ENCODE measurements around the gene MRPL12.

MRPL12 gene

DNA sequence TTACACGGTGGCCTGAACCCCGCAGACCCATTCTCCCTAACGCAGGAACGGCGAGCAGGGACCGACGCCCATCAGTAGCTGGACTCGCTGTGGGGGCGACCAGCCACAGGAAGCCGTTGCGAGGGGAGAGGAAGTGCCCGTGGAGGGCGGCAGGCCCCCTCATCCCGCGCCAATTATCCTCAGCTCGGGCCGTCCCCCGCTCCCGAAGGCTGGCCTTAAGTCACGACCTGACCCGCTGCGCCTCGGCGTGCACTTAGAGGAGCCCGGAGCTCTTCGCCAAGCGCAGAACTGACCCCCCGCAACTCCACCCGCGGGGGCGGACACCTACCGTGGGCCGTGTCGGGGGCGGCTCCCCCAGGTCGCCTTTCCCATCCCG is 20.0 kb upstream of the MRPL12 start:
- no peak for DNase-seq

DNA sequence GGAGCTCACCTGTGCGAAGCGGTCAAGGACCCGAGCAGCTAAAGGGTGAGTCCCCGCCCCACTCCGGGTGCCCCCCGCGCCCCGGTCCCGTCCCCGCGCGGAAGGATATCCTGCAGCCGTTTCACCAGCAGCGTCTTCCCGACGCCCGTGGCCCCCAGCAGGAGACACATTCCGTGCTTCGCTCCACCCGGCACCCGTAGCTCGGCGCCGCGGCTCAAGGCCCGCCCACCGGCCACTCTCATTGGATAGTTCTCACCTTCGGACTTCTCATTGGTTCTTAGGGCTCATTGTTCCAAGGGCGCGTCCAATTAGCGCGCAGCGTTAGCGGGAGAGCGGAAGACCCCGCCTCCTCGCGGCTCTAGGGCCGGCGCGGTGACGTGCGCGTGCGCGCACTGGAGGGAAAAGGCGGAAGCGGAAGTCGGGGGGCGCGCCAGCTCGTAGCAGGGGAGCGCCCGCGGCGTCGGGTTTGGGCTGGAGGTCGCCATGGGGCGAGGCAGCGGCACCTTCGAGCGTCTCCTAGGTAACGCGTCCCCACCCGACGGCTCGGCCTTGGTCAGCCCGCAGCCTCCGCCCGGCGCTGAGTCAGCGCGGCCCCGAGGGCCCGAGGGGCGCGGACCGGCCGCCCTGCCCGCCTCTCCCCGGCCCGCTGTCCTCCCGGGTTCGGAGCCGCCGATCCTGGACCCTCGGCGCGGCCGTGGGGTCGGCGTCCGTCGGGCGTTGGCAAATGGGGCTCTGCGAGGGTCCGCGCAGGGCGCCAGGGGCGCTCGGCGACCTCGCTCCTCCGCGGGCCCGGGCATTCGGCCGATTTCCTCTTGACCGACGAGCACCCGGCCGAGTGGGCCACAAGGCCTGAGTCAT is 19.4 kb upstream of the MRPL12 start, which contains the start of the genes ARL16 and HGS:
Gene ARL16 (minus strand): TSS at position 214 of the 858 bp plus-strand sequence. CDS start 44 bp downstream, at position 170.
Gene HGS (plus strand): TSS at position 428 of the 858 bp plus-strand sequence. CDS start 56 bp downstream, at position 484.
- DNase-seq = peak; percentile 99

DNA sequence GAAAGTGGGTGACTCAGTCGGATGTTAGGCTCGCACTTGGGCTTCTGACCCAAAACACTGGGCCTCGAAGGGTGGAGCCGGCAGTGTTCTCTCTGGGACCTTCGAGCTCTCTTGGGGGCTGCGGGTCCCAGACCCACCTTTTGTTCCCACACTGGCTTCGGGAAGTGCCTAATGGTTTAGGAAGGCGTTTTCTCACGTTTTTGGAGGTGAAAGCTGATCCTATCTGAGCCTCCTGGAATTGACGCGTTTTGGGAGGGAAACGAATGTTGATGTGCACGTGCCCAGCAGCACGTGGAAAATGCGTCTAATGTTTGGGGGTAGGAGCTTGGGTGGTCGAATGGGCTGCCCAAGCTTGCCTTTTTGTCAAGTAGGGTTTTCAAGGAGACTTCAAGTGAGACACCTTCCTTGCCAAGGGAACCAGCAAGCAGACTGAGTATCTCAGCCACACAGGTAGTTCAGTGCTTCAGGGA is 18.7 kb upstream of the MRPL12 start:
- no peak for DNase-seq

DNA sequence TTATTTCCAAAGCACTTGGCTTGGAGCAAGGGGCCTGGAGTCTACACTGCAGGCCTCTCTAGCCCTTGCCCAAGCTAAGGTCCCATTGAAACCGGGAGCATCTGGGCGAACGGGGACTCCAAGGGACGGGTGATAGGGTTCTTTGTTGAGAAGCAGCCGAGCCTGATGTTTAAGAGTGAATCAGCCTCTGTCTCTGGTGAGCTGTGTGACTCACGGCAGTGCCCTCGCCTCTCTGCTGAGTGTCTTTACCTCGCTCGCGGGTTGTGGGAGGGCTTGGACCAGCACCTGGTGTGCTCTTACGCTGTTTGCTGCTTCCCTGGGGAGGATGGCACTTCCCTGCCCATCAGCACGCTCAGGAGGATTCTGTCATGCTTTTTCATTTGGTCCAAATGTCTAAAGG is 18.1 kb upstream of the MRPL12 start:
- no peak for DNase-seq

DNA sequence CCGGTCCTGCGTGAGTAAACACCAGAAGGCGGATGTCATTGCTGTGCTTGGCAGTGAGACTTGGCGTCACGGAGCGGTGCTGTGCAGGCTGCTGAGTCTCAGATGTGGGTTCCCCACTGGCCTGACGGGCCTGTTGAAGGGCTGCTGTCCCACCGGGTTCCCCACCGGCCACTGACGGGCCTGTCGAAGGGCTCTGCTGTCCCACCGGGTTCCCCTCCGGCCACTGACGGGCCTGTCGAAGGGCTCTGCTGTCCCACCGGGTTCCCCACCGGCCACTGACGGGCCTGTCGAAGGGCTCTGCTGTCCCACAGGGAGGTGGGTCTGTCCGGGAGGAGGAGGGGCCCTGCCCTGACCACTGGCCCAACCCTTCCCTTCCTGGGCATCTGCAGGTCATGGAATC is 16.6 kb upstream of the MRPL12 start:
- DNase-seq = no peak

DNA sequence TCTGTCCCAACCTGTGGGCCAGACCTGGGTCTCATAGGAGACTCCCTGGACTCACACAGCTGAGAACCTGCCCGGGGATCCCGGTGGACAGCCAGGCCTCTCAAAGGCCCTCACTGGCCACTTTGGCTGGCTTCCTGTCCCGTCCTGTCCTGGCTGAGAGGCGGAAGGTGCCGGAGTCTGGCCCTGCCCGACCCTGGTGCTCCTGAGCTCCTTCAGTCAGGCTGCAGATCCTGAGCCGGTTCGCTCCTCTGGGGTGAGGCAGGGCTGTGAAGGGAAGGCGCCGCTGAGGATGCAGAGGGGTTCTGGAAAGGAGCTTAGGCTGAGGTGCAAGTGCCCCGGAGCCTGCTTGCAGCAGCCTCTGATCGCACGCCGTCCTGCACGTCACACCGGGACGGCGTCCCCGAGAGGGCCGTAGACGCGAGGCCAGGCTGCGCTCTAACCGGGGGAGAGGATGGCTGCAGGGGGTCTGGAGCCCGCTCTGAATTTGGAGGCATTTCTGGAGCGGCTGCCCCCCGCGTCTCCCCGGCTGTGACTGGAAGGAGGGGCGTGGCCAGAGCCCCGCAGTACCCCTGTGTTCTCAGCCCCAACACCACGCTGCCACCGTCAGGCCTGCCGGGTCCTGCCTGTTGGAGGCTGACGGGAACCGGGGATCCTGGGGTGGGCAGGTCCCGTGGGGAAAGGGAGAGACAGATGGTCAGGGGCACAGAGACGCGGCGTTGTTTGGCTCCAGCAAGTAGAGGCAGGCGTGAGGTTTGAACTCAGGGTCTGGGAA is 15.2 kb upstream of the MRPL12 start:
- no peak for DNase-seq

DNA sequence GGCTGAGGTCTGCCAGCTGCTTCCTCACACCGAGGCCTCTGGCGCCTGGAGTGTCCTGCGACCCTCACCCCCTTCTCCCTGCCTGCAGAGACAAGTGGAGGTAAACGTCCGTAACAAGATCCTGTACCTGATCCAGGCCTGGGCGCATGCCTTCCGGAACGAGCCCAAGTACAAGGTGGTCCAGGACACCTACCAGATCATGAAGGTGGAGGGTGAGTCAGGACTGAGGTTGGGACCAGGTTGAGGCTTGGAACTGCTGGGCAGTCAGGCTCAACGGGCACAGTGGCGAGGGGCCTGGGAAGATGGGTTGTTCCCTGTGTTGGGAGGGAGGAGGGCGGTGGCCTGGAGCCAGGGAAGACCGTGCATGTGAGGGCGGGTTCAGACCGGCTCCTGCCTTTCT is 14.6 kb upstream of the MRPL12 start:
- DNase-seq = no peak

DNA sequence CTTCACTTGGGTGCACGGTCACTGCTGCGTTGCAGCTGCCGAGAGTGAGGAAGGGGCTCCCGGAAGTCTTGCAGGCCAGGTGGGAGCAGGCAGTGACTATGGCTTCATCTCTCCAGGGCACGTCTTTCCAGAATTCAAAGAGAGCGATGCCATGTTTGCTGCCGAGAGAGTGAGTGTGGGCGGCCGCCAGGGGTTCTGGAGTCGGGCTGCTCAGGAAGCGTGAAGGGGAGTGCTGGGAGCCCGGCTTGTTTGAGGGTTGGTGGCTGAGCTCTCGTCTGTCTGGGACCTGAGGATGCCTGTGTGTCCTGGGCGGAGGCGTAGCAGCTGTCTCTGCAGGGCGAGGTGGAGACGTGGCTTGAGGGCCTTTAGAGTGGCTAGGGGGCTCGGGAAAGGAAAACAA is 13.1 kb upstream of the MRPL12 start:
- no peak for DNase-seq

DNA sequence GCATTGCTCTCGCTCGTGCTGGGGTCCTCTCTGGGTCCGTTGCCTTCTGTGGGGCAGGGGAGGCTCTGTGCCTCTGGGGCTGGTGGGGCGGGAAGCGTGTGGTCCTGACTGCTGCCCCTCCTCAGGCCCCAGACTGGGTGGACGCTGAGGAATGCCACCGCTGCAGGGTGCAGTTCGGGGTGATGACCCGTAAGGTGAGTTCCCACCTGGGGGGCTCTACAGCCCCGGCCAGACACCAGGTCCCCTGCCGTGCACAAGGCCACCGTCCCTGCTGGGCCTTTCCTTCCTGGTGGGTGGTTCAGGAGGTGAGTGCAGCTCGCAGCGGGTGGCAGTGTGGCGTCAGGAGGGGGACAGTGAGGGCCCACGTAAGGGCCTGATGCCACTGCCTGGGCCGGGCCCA is 12.6 kb upstream of the MRPL12 start:
- DNase-seq = no peak

DNA sequence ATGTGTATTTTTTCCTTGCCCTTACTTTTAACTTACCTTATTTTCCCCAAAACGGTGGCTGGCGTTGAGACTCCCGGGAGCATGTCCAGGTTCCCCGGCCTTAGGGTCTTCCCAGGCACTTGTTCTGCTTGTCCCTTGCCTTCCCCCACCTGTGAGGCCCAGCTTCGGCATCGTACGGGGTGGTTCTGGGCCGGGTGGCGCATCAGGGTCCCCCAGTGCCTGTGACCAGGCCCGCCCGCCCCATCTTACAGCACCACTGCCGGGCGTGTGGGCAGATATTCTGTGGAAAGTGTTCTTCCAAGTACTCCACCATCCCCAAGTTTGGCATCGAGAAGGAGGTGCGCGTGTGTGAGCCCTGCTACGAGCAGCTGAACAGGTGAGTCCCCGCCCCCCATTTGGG is 12.0 kb upstream of the MRPL12 start:
- DNase-seq = no peak

DNA sequence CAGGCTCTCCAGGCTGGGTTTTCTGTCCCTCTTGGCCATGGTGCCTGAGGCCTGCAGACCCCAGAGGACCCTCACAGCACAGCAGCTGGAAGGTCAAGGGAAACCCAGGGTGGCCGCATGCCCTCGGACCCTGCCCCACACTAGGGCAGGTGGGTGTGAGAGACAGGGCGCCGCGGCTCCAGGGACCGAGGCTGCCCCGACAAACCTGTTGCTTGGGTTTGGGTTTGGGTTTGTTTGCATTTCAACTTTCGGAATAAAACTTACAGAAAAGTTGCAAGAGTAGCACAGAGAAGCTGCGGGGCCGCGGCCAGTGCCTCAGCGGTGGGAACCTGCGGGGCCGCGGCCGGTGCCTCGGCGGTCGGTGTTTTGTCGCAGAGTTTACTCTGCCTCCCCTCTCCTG is 11.6 kb upstream of the MRPL12 start:
- DNase-seq = no peak

DNA sequence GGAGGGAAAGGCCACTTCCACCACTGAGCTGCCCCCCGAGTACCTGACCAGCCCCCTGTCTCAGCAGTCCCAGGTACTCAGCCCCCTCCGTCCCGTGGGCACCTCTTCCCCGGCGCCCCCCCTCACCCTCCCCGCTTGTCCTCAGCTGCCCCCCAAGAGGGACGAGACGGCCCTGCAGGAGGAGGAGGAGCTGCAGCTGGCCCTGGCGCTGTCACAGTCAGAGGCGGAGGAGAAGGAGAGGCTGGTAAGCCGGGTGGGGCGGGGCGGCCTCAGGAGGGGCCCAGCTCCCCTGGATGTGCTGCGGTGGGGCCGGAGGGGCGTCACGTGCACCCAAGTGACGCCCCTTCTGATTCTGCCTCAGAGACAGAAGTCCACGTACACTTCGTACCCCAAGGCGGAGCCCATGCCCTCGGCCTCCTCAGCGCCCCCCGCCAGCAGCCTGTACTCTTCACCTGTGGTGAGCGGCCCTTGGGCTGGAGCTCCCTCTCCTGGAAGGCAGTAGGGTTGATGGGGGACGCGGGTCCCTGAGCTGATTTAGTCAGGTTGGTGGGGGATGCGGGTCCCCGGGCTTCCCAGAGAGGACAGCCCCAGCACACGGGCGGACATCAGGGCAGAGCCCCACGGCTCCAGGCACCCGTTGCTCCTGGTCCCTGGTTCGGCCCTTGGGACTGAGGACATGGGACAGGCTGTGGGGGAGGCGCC is 9.5 kb upstream of the MRPL12 start:
- DNase-seq = no peak

DNA sequence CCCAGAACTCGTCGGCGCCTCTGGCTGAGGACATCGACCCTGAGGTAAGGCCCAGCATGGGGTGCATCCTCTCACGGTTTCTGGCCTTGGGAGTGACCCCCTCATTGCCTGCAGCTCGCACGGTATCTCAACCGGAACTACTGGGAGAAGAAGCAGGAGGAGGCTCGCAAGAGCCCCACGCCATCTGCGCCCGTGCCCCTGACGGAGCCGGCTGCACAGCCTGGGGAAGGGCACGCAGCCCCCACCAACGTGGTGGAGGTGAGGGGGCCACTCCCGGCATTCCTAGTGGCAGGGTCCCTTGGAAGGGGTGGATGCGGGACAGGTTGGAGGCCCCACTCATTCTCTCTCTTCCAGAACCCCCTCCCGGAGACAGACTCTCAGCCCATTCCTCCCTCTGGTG is 8.4 kb upstream of the MRPL12 start:
- no peak for DNase-seq

DNA sequence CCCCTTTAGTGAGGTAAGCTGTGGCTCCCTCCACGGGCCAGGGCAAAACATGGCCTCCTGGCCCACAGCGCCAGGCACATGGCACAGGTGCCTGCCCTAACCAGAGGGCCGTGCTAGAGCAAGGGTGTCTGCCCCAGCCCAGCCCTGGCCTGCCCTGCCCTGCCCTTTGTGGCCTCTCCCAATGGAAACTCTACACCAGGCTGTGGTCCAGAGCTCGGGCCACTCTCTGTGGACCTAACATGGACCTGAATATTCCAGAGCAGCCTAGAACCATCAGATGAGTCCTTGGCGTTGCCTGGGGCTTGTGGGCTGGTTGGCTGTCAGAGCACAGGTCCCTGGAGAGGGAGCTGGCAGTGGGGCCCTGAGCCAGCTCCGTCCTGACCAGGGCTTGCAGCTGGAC is 8.0 kb upstream of the MRPL12 start:
- no peak for DNase-seq

DNA sequence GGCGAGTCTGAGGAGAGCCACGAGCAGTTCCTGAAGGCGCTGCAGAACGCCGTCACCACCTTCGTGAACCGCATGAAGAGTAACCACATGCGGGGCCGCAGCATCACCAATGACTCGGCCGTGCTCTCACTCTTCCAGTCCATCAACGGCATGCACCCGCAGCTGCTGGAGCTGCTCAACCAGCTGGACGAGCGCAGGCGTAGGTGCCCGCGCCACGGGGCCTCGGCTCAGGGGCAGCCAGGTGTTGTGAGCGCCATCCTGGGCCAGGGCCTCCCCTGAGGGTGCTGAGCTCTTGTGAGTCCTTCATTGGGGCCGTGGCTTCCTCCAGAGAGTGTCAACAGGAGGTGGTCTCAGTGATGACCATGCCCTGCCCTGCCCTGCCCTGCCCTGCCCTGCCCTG is 7.4 kb upstream of the MRPL12 start:
- no peak for DNase-seq

DNA sequence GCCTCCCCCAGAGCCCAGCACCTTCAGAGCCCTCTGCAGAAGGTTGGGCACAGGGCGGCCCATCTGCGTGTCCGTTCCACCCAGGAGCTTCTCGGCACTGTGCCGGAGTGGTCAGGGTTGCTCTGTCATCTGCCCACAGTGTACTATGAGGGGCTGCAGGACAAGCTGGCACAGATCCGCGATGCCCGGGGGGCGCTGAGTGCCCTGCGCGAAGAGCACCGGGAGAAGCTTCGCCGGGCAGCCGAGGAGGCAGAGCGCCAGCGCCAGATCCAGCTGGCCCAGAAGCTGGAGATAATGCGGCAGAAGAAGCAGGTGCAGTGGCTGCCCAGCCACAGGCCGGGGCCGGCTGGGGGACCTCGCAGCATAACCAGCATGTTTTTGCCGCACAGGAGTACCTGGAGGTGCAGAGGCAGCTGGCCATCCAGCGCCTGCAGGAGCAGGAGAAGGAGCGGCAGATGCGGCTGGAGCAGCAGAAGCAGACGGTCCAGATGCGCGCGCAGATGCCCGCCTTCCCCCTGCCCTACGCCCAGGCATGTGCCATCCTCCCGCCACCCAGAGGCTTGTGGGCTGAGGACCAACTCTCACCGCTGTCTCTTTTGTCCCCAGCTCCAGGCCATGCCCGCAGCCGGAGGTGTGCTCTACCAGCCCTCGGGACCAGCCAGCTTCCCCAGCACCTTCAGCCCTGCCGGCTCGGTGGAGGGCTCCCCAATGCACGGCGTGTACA is 6.8 kb upstream of the MRPL12 start:
- DNase-seq = no peak

DNA sequence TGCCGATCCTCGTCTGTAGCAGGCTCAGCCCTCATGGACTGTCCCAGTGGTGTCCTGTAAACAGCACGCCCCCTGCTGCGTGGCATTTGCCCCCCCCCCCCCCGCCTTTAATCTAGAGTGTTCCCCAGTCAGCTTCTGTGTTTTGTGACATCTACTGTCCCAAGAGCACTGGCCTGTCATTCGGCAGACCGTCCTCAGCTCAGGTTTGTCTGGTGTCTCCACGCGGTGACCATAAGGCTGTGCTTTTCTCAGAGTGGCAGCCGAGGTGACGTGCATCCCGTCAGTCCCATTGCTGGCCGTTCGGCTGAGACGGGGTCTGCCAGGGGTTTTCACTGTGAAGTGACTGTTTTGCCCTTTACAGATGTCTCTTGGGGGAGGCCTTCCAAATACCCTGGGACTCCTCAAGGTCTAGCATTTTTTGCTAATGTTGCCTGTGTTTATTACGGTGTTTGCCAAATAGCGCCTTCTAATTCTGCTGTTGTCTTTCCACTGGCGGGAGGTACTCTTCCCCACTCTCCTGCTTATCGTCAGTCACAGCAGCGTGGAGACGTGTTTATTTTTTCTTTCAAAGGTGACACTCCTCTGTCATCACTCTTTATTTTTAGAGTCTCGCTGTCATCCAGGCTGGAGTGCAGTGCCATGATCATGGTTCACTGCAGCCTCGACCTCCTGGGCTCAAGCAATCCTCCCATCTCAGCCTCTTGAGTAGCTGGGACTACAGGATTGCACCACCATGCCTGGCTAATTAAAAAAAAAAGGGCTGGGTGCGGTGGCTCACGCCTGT is 5.7 kb upstream of the MRPL12 start:
- DNase-seq = no peak

DNA sequence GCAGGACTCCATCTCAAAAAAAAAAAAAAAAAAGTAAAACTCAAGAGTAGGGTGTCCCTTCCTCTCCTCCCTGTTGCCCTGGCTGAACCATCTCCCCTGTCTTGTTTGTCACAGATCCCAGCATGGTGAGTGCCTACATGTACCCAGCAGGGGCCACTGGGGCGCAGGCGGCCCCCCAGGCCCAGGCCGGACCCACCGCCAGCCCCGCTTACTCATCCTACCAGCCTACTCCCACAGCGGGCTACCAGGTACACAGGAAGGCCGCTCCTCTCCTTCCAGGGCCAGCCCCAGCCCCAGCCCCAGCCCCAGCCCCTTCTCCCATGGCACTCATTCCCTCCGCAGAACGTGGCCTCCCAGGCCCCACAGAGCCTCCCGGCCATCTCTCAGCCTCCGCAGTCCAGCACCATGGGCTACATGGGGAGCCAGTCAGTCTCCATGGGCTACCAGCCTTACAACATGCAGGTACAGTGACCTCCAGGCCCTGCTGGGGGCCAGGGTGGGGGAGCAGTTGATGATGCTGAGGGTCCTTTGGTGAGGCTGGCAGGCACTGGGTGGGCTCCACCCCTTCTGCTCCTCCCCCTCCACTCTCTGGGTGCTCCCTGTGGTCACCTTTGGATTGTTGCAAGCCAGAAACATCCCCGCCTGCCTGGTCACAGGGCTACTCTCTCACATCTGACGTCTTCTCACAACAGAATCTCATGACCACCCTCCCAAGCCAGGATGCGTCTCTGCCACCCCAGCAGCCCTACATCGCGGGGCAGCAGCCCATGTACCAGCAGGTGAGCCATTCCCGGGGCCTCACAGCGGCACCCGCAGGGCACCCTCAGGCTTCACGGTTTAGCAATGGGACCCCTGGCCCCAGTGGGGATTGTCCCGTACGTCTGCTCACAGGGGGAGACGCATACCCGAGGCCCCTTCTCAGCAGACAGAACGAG is 2.5 kb upstream of the MRPL12 start:
- no peak for DNase-seq

DNA sequence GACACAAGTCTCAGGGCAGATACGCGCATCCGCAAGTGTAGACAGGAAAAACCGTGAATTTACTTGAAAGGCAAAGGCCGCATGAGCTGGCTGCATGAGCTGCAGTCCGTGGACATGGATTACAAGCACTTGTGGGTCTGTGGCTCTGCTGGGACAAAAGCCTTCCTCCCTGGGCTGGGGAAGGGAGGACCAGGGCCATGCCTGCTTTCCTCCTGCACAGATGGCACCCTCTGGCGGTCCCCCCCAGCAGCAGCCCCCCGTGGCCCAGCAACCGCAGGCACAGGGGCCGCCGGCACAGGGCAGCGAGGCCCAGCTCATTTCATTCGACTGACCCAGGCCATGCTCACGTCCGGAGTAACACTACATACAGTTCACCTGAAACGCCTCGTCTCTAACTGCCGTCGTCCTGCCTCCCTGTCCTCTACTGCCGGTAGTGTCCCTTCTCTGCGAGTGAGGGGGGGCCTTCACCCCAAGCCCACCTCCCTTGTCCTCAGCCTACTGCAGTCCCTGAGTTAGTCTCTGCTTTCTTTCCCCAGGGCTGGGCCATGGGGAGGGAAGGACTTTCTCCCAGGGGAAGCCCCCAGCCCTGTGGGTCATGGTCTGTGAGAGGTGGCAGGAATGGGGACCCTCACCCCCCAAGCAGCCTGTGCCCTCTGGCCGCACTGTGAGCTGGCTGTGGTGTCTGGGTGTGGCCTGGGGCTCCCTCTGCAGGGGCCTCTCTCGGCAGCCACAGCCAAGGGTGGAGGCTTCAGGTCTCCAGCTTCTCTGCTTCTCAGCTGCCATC is 1.7 kb upstream of the MRPL12 start:
- DNase-seq = peak; percentile 9
